Fibroblast of lung (primary cell): ENCODE measurements around the gene ARHGAP35.

Experiments
- EZH2 ChIP-seq: IDR thresholded peaks from 2 replicates; pipeline ENCODE4 v1.5.1; 2012; ENCODE audit warnings: low read length, control low read depth, mild to moderate bottlenecking; ENCODE audit errors: missing control alignments
- TF ChIP-seq, protein P1 (sequence below), 2 donors: IDR thresholded peaks in 1 of 2; conservative IDR thresholded peaks in 1 of 2; 1 replicate in 1 of 2; 2 replicates in 1 of 2; pipeline ENCODE4 v1.5.1; 2011 to 2012; ENCODE audit warnings: low read length in 2 of 2, control low read depth in 1 of 2, inconsistent platforms in 1 of 2, low read depth in 1 of 2, mild to moderate bottlenecking in 1 of 2

DNA sequence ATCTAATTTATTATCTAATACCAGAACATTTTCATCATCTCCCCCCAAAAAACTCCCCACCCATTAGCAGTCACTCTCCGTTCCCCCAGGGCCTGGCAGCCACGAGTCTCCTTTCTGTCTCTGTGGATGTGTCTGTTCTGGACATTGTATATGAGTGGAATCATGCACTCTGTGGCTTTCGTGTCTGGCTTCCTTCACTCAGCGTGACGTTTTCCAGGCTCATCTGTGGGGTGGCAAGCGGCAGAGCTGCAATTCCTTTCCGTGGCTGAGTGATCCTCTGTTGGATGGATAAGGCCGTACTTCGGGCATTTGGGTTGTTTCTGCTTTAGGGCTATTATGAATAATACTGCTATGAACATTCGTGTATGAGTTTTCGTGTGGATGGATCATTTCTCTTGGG, 13.3 kb upstream of the ARHGAP35 start:
- TF ChIP-seq, protein P1, sequence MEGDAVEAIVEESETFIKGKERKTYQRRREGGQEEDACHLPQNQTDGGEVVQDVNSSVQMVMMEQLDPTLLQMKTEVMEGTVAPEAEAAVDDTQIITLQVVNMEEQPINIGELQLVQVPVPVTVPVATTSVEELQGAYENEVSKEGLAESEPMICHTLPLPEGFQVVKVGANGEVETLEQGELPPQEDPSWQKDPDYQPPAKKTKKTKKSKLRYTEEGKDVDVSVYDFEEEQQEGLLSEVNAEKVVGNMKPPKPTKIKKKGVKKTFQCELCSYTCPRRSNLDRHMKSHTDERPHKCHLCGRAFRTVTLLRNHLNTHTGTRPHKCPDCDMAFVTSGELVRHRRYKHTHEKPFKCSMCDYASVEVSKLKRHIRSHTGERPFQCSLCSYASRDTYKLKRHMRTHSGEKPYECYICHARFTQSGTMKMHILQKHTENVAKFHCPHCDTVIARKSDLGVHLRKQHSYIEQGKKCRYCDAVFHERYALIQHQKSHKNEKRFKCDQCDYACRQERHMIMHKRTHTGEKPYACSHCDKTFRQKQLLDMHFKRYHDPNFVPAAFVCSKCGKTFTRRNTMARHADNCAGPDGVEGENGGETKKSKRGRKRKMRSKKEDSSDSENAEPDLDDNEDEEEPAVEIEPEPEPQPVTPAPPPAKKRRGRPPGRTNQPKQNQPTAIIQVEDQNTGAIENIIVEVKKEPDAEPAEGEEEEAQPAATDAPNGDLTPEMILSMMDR (conservative IDR thresholded peaks at IDR 0.05 in 1 of 2, IDR thresholded peaks at IDR 0.05 in 1 of 2; ENCODE audit: low read depth in 1 of 2, low read length in 2 of 2) = no peak
- no peak for TF ChIP-seq EZH2
